B cell (primary cell): ENCODE data around the gene ZNF91.

Source experiments
- EZH2 ChIP-seq: IDR thresholded peaks from 2 replicates; pipeline ENCODE4 v1.6.1; 2012; ENCODE audit warnings: borderline replicate concordance, low read depth, mild to moderate bottlenecking, moderate library complexity, low read length; ENCODE audit not compliant: insufficient read depth, poor library complexity, severe bottlenecking
- TF ChIP-seq, protein P1 (sequence below): fragments of 200-600 bp; IDR thresholded peaks from one replicate; pipeline ENCODE4 v1.8.0; 2022; ENCODE audit warnings: antibody characterized with exemption, mild to moderate bottlenecking

DNA sequence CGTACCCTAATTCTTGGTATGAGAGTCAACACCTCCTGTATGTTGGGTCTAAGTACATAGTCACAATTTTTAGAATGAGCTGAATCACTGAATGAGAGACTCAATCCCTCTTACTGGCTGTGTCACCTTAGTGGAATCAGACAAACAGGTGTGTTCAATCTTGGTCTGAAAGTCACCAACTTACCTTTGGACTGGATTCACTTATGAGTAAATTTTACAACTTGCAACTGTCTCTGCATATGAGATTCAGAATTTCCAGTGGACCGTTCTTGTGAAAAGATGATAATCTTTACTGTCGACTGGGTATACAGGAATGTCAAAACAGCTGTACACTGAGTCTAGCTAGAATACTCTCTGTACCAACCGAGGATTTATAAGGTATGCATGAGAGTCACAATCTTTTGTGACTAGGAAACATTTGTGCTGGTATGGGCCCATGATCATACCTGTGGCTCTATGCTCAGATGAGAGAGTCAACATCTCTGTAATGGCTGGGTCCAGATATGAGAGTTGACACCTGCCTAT is 5.9 kb upstream of the ZNF91 start:
- TF ChIP-seq, protein P1, sequence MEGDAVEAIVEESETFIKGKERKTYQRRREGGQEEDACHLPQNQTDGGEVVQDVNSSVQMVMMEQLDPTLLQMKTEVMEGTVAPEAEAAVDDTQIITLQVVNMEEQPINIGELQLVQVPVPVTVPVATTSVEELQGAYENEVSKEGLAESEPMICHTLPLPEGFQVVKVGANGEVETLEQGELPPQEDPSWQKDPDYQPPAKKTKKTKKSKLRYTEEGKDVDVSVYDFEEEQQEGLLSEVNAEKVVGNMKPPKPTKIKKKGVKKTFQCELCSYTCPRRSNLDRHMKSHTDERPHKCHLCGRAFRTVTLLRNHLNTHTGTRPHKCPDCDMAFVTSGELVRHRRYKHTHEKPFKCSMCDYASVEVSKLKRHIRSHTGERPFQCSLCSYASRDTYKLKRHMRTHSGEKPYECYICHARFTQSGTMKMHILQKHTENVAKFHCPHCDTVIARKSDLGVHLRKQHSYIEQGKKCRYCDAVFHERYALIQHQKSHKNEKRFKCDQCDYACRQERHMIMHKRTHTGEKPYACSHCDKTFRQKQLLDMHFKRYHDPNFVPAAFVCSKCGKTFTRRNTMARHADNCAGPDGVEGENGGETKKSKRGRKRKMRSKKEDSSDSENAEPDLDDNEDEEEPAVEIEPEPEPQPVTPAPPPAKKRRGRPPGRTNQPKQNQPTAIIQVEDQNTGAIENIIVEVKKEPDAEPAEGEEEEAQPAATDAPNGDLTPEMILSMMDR: no peak
- no peak for TF ChIP-seq EZH2
